A673 (cell line): ENCODE data around the gene BACE2. TPM values are rescaled to one million over a fixed set of nuclear protein-coding genes. Genes with fewer than 3 reads are reported as not detected.

ENCODE experiments used
- BruUV-seq: library from RNA; stranded (reverse); fragments of 400-500 nt; replicated peaks from 2 replicates; lab custom pipeline; 2021; lab: Mats Ljungman, UMichigan
- CTCF ChIA-PET: fragments of 300-600 bp; sonication (Branson Sonifier 250); formaldehyde crosslinking; loops from one replicate; lab custom pipeline; 2022; ENCODE audit warnings: antibody characterized with exemption; lab: Charles Lee
- POLR2A ChIA-PET: fragments of 300-600 bp; sonication (Branson Sonifier 250); formaldehyde crosslinking; loops from one replicate; lab custom pipeline; 2022; ENCODE audit warnings: antibody characterized with exemption; ENCODE audit not compliant: low non-redundant PET; lab: Charles Lee
- DNase-seq: peaks from one replicate; pipeline ENCODE4 v3.0.0-alpha.2; 2015; ENCODE audit warnings: low spot score
- H3K27ac ChIP-seq: fragments of 200-600 bp; sonication (generic); 2 replicates; pipeline ENCODE4 v1.5.1; 2016; ENCODE audit warnings: mixed run types, low read depth, mild to moderate bottlenecking, mixed read lengths, antibody characterized with exemption, low read length; ENCODE audit not compliant: poor library complexity, severe bottlenecking
- H3K27me3 ChIP-seq: fragments of 200-600 bp; sonication (generic); replicated peaks from 2 replicates; pipeline ENCODE4 v1.6.1; 2017; ENCODE audit warnings: mixed run types, low read depth, mild to moderate bottlenecking, mixed read lengths, antibody characterized with exemption, low read length; ENCODE audit not compliant: insufficient read depth, poor library complexity
- H3K36me3 ChIP-seq: fragments of 200-600 bp; sonication (generic); 2 replicates; pipeline ENCODE4 v1.6.1; 2016; ENCODE audit warnings: mixed run types, mild to moderate bottlenecking, mixed read lengths, antibody characterized with exemption, low read length; ENCODE audit not compliant: insufficient read depth, poor library complexity, severe bottlenecking
- H3K4me1 ChIP-seq: fragments of 200-600 bp; sonication (generic); 2 replicates; pipeline ENCODE4 v1.6.1; 2017; ENCODE audit warnings: mixed run types, mild to moderate bottlenecking, mixed read lengths, antibody characterized with exemption, low read length; ENCODE audit not compliant: insufficient read depth, poor library complexity, severe bottlenecking
- H3K4me3 ChIP-seq: fragments of 200-600 bp; sonication (generic); 2 replicates; pipeline ENCODE4 v1.5.1; 2016; ENCODE audit warnings: low read depth, mixed run types, mild to moderate bottlenecking, mixed read lengths, low read length; ENCODE audit not compliant: poor library complexity, severe bottlenecking
- H3K9me3 ChIP-seq: fragments of 200-600 bp; sonication (generic); 2 replicates; pipeline ENCODE4 v1.6.1; 2016; ENCODE audit warnings: mixed run types, low read depth, mild to moderate bottlenecking, mixed read lengths, antibody characterized with exemption, low read length; ENCODE audit not compliant: poor library complexity, severe bottlenecking
- EZH2 ChIP-seq: fragments of 200-600 bp; sonication (generic); IDR thresholded peaks from 2 replicates; pipeline ENCODE4 v1.6.1; 2017; ENCODE audit warnings: borderline replicate concordance, low read depth, mild to moderate bottlenecking, mixed read lengths, antibody characterized with exemption, low read length; ENCODE audit not compliant: poor library complexity, severe bottlenecking
- intact Hi-C: fragments of 100-400 bp; cut with micrococcal nuclease; formaldehyde crosslinking; loops from one replicate; pipeline ENCODE4 v1.10.0; 2022; ENCODE audit not compliant: unreplicated experiment
- total RNA-seq: library from RNA; stranded (reverse); gene quantifications from 2 replicates; pipeline ENCODE4 v1.2.3, GENCODE V29; 2021
- TF ChIP-seq, protein P1 (sequence below): fragments of 300-800, 200-600 bp; sonication (generic); conservative IDR thresholded peaks from 2 replicates; pipeline ENCODE4 v1.5.1; 2017; ENCODE audit warnings: low read depth, mild to moderate bottlenecking, antibody characterized with exemption, low read length, moderate library complexity, mixed read lengths

The BACE2 gene
- total RNA-seq, 1 experiment from 2014 or later: 6.9 TPM

- Histone ChIP-seq H3K27ac (no peak overlapping the region), H3K36me3 (no peaks in the 10 kb centered on the region), H3K4me1 (no peaks in the 10 kb centered on the region), H3K27me3 (no peaks in the 10 kb centered on the region), H3K9me3 (peaks cover 7% of the 10 kb centered on the region), H3K4me3 (no peak overlapping the region)
- TF ChIP-seq, protein P1, sequence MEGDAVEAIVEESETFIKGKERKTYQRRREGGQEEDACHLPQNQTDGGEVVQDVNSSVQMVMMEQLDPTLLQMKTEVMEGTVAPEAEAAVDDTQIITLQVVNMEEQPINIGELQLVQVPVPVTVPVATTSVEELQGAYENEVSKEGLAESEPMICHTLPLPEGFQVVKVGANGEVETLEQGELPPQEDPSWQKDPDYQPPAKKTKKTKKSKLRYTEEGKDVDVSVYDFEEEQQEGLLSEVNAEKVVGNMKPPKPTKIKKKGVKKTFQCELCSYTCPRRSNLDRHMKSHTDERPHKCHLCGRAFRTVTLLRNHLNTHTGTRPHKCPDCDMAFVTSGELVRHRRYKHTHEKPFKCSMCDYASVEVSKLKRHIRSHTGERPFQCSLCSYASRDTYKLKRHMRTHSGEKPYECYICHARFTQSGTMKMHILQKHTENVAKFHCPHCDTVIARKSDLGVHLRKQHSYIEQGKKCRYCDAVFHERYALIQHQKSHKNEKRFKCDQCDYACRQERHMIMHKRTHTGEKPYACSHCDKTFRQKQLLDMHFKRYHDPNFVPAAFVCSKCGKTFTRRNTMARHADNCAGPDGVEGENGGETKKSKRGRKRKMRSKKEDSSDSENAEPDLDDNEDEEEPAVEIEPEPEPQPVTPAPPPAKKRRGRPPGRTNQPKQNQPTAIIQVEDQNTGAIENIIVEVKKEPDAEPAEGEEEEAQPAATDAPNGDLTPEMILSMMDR: no peak
- no peak for TF ChIP-seq EZH2
- POLR2A ChIA-PET: no interaction called here
- intact Hi-C loops: no loop called here
- no TSS peak for BruUV-seq
- CTCF ChIA-PET: no interaction called here
- no peak for DNase-seq
Observed at GRCh38 chr21:41267346-41267745, 99.4 kb downstream of the BACE2 start.

- H3K4me3 ChIP-seq: no peak overlapping the region
- H3K27me3 ChIP-seq: no peaks in the 10 kb centered on the region
- intact Hi-C loops: no loop called here
- DNase-seq: no peak
- no TSS peak for BruUV-seq
- POLR2A ChIA-PET: no interaction called here
- H3K27ac ChIP-seq: no peak overlapping the region
- TF ChIP-seq EZH2: no peak
- TF ChIP-seq, protein P1: no peak
- no peaks in the 10 kb centered on the region for H3K9me3 ChIP-seq
- CTCF ChIA-PET: no interaction called here
- no peaks in the 10 kb centered on the region for H3K4me1 ChIP-seq
- H3K36me3 ChIP-seq: no peaks in the 10 kb centered on the region
Observed at GRCh38 chr21:41269535-41269934, 101.6 kb downstream of the BACE2 start.

- Histone ChIP-seq H3K4me1 (no peaks in the 10 kb centered on the region), H3K27ac (no peak overlapping the region), H3K27me3 (no peaks in the 10 kb centered on the region), H3K36me3 (no peaks in the 10 kb centered on the region), H3K9me3 (no peaks in the 10 kb centered on the region), H3K4me3 (no peak overlapping the region)
- intact Hi-C loops: no loop called here
- TF ChIP-seq, protein P1: no peak
- no peak for TF ChIP-seq EZH2
- POLR2A ChIA-PET: no interaction called here
- no TSS peak for BruUV-seq
- no peak for DNase-seq
- CTCF ChIA-PET: no interaction called here
Observed at GRCh38 chr21:41277196-41277595, 109.2 kb downstream of the BACE2 start.
